ENCODE measurements around the gene YKT6. TPM values are rescaled to one million over a fixed set of nuclear protein-coding genes. Genes with fewer than 3 reads are reported as not detected.

YKT6 gene
- total and polyA plus RNA-seq, 8 donors, result 57.0 to 88.2 (median 65.4) TPM

GRCh38 chr7:44261240-44261639 is 60.5 kb downstream of the YKT6 start:
- ATAC-seq, result no peak

GRCh38 chr7:44262031-44262430 is 61.3 kb downstream of the YKT6 start:
- ATAC-seq, result no peak
- intact Hi-C loops (cut with DNase I), result no loop called here
- DNase-seq, result no peak
- Histone ChIP-seq H3K4me1 (peaks cover 14 to 22% of the 10 kb centered on the region in 2 donors), H3K4me3 (no peak overlapping the region), H3K27ac (no peak overlapping the region), H3K36me3 (no peaks in the 10 kb centered on the region), H3K9me3 (no peaks in the 10 kb centered on the region), H3K27me3 (peaks cover 3 to 31% of the 10 kb centered on the region in 2 donors)
- TF ChIP-seq CTCF (IDR thresholded peaks at IDR 0.05), result no peak

More at GRCh38 chr7:44261240-44261639, 60.5 kb downstream of the YKT6 start:
- peaks cover 14 to 22% of the 10 kb centered on the region in 2 donors for H3K4me1 ChIP-seq
- no peak overlapping the region for H3K4me3 ChIP-seq
- H3K36me3 ChIP-seq, result no peaks in the 10 kb centered on the region
- no peak for DNase-seq
- intact Hi-C loops (cut with DNase I), result no loop called here
- peaks cover 3 to 25% of the 10 kb centered on the region in 2 donors for H3K27me3 ChIP-seq
- H3K9me3 ChIP-seq, result no peaks in the 10 kb centered on the region
- H3K27ac ChIP-seq, result no peak overlapping the region
- no peak for TF ChIP-seq CTCF (IDR thresholded peaks at IDR 0.05)

- H3K9me3 ChIP-seq, result no peaks in the 10 kb centered on the region
- intact Hi-C loops (cut with DNase I), result no loop called here
- H3K36me3 ChIP-seq, result no peaks in the 10 kb centered on the region
- H3K27ac ChIP-seq, result no peak overlapping the region
- peaks cover 3 to 31% of the 10 kb centered on the region in 2 donors for H3K27me3 ChIP-seq
- no peak overlapping the region for H3K4me3 ChIP-seq
- no peak for DNase-seq
- H3K4me1 ChIP-seq, result peaks cover 3 to 10% of the 10 kb centered on the region in 2 donors
- TF ChIP-seq CTCF (IDR thresholded peaks at IDR 0.05), result no peak
- no peak for ATAC-seq
Measured at GRCh38 chr7:44263326-44264082, 62.7 kb downstream of the YKT6 start.

Other genes starting within 250 kb of the YKT6 start
- not detected for gene SPDYE1, start 203.1 kb upstream of the YKT6 start, total RNA-seq
- gene SPDYE1, start 203.1 kb upstream of the YKT6 start, polyA plus RNA-seq (ENCODE audit: insufficient read length in 6 of 6), result 1 to 10 TPM; 1.4 to 2.5 (median 1.8) TPM
- 100 to 1,000 TPM in 1 of 2 donors, 10 to 100 TPM in 1; 93.3 to 119 TPM for gene DBNL, start 156.3 kb upstream of the YKT6 start, total RNA-seq
- 10 to 100 TPM; 57.2 to 81.1 (median 67.3) TPM for gene DBNL, start 156.3 kb upstream of the YKT6 start, polyA plus RNA-seq (ENCODE audit: insufficient read length in 6 of 6)
- gene PGAM2, start 135.4 kb upstream of the YKT6 start, total RNA-seq, result under 1 TPM in 1 of 2 donors, not detected in 1; 0.79 TPM
- gene PGAM2, start 135.4 kb upstream of the YKT6 start, polyA plus RNA-seq (ENCODE audit: insufficient read length in 6 of 6), result under 1 TPM in 5 of 6 donors, not detected in 1; 0.24 to 0.61 (median 0.46) TPM
- gene POLM, start 118.4 kb upstream of the YKT6 start, total RNA-seq, result 10 to 100 TPM; 16.7 to 26.4 TPM
- 10 to 100 TPM; 20.0 to 29.6 (median 28.6) TPM for gene POLM, start 118.4 kb upstream of the YKT6 start, polyA plus RNA-seq (ENCODE audit: insufficient read length in 6 of 6)
- gene AEBP1, start 96.6 kb upstream of the YKT6 start, total RNA-seq, result 100 to 1,000 TPM; 167 to 195 TPM
- 10 to 100 TPM; 53.6 to 77.7 (median 61.2) TPM for gene AEBP1, start 96.6 kb upstream of the YKT6 start, polyA plus RNA-seq (ENCODE audit: insufficient read length in 6 of 6)
- 100 to 1,000 TPM in 1 of 2 donors, 10 to 100 TPM in 1; 68.3 to 115 TPM for gene POLD2, start 77.4 kb upstream of the YKT6 start, total RNA-seq
- 100 to 1,000 TPM in 5 of 6 donors, 10 to 100 TPM in 1; 97.3 to 116 (median 111) TPM for gene POLD2, start 77.4 kb upstream of the YKT6 start, polyA plus RNA-seq (ENCODE audit: insufficient read length in 6 of 6)
- gene MYL7, start 59.6 kb upstream of the YKT6 start, total RNA-seq, result 1 to 10 TPM; 1.5 to 1.8 TPM
- gene MYL7, start 59.6 kb upstream of the YKT6 start, polyA plus RNA-seq (ENCODE audit: insufficient read length in 6 of 6), result 1 to 10 TPM in 1 of 6 donors, under 1 TPM in 3, not detected in 2; 0.82 to 5.5 (median 0.88) TPM
- gene GCK, start 11.5 kb upstream of the YKT6 start, total RNA-seq, result under 1 TPM; 0.34 to 0.50 TPM
- gene GCK, start 11.5 kb upstream of the YKT6 start, polyA plus RNA-seq (ENCODE audit: insufficient read length in 6 of 6), result 1 to 10 TPM; 2.2 to 4.1 (median 2.6) TPM
- under 1 TPM; 0.17 to 0.18 TPM for gene CAMK2B, start 124.6 kb downstream of the YKT6 start, total RNA-seq
- 1 to 10 TPM in 1 of 6 donors, under 1 TPM in 5; 0.49 to 1.1 (median 0.61) TPM for gene CAMK2B, start 124.6 kb downstream of the YKT6 start, polyA plus RNA-seq (ENCODE audit: insufficient read length in 6 of 6)

Data from left lung (tissue), 10 donors.